H1 (cell line): ENCODE results near the gene PCGF3. TPM values are rescaled to one million over a fixed set of nuclear protein-coding genes. Genes with fewer than 3 reads are reported as not detected.

Source experiments
- CTCF ChIA-PET: fragments of 300-600 bp; sonication (Branson Sonifier 250); formaldehyde crosslinking; loops from one replicate; lab custom pipeline; 2021; ENCODE audit not compliant: partially characterized antibody; lab: Charles Lee
- POLR2A ChIA-PET: fragments of 300-600 bp; sonication (Branson Sonifier 250); formaldehyde crosslinking; loops from one replicate; lab custom pipeline; 2021; ENCODE audit warnings: inconsistent platforms; ENCODE audit not compliant: partially characterized antibody; lab: Charles Lee
- DNase-seq, 2 experiments: peaks; one replicate each; pipeline versions ENCODE4 v3.0.0 to v3.0.0-alpha.2; 2010 to 2022; ENCODE audit warnings: low spot score in 2 of 2, low read depth in 1 of 2, mixed read lengths in 1 of 2
- FAIRE-seq: peaks from 2 replicates; lab custom pipeline; 2011; peaks lifted over from hg19 to GRCh38; lab: Jason Lieb, UNC
- H2AFZ ChIP-seq: 2 replicates; pipeline ENCODE4 v1.8.1; 2012; ENCODE audit warnings: low read length, inconsistent platforms
- H2AK5ac ChIP-seq: 2 replicates; pipeline ENCODE4 v1.6.1; 2013; ENCODE audit warnings: low read depth, low read length
- H2BK120ac ChIP-seq: replicated peaks from 2 replicates; pipeline ENCODE3; 2013; ENCODE audit warnings: low read depth, low read length, inconsistent platforms
- H2BK12ac ChIP-seq: 2 replicates; pipeline ENCODE4 v1.6.1; 2013; ENCODE audit warnings: low read depth, low read length
- H2BK15ac ChIP-seq: 2 replicates; pipeline ENCODE4 v1.6.1; 2013; ENCODE audit warnings: low read length
- H2BK20ac ChIP-seq: 2 replicates; pipeline ENCODE4 v1.6.1; 2013; ENCODE audit warnings: low read length
- H2BK5ac ChIP-seq: 2 replicates; pipeline ENCODE4 v1.6.1; 2013; ENCODE audit warnings: low read depth, low read length
- H3K14ac ChIP-seq: 2 replicates; pipeline ENCODE4 v1.6.1; 2013; ENCODE audit warnings: inconsistent platforms; ENCODE audit not compliant: insufficient read length
- H3K18ac ChIP-seq: 2 replicates; pipeline ENCODE4 v1.6.1; 2013; ENCODE audit warnings: low read length; ENCODE audit errors: extremely low read depth
- H3K23ac ChIP-seq: 2 replicates; pipeline ENCODE4 v1.6.1; 2013; ENCODE audit warnings: inconsistent platforms; ENCODE audit not compliant: insufficient read length
- H3K23me2 ChIP-seq: 2 replicates; pipeline ENCODE4 v1.6.1; 2013; ENCODE audit warnings: low read depth, low read length
- H3K27ac ChIP-seq: 2 replicates; pipeline ENCODE4 v1.6.1; 2011; ENCODE audit warnings: low read depth, low read length, inconsistent platforms
- H3K27me3 ChIP-seq, 4 experiments: replicated peaks in 1 of 4; 1 replicate in 1 of 4; 2 replicates in 3 of 4; pipeline versions ENCODE4 v1.6.1 to v1.8.1; 2011 to 2013; ENCODE audit warnings: low read length in 3 of 4, mild to moderate bottlenecking in 3 of 4, inconsistent platforms in 2 of 4, mixed read lengths in 2 of 4, moderate library complexity in 1 of 4; ENCODE audit not compliant: control insufficient read depth in 3 of 4, insufficient read depth in 3 of 4; ENCODE audit errors: extremely low read depth in 1 of 4
- H3K36me3 ChIP-seq, 4 experiments: 2 replicates each; pipeline versions ENCODE4 v1.6.1 to v1.8.1; 2011 to 2013; ENCODE audit warnings: mild to moderate bottlenecking in 4 of 4, low read length in 3 of 4, moderate library complexity in 2 of 4, control low read depth in 1 of 4, inconsistent platforms in 1 of 4; ENCODE audit not compliant: insufficient read depth in 4 of 4, control insufficient read depth in 2 of 4
- H3K4ac ChIP-seq: replicated peaks from 2 replicates; pipeline ENCODE3; 2013; ENCODE audit warnings: low read length, low read depth, mixed read lengths, inconsistent platforms; ENCODE audit not compliant: insufficient read length
- H3K4me1 ChIP-seq, 4 experiments: replicated peaks in 1 of 4; 1 replicate in 1 of 4; 2 replicates in 3 of 4; pipeline versions ENCODE4 v1.6.1 to v1.8.1; 2011 to 2013; ENCODE audit warnings: low read length in 3 of 4, inconsistent platforms in 2 of 4, mixed read lengths in 1 of 4; ENCODE audit not compliant: insufficient read depth in 4 of 4, control insufficient read depth in 3 of 4
- H3K4me2 ChIP-seq, 2 experiments: 2 replicates each; pipeline versions ENCODE4 v1.6.1 to v1.8.1; 2011 to 2013; ENCODE audit warnings: low read depth in 2 of 2, low read length in 2 of 2, control low read depth in 1 of 2, inconsistent platforms in 1 of 2, mild to moderate bottlenecking in 1 of 2; ENCODE audit not compliant: insufficient read depth in 1 of 2
- H3K4me3 ChIP-seq, 4 experiments: fragments of 200-600, 300-600 bp in 1 of 4; sonication (generic), shearing (Covaris generic), sonication (Bioruptor Twin) in 1 of 4; 2 replicates each; pipeline versions ENCODE4 v1.5.1 to v1.8.1; 2011 to 2016; ENCODE audit warnings: low read length in 4 of 4, low read depth in 3 of 4, control low read depth in 2 of 4, inconsistent platforms in 2 of 4, mild to moderate bottlenecking in 2 of 4, mixed read lengths in 1 of 4, moderate library complexity in 1 of 4; ENCODE audit not compliant: insufficient read depth in 2 of 4; ENCODE audit errors: extremely low read depth in 1 of 4
- H3K56ac ChIP-seq: replicated peaks from 2 replicates; pipeline ENCODE3; 2013; ENCODE audit warnings: low read depth, mild to moderate bottlenecking, mixed read lengths, low read length, inconsistent platforms; ENCODE audit not compliant: insufficient read length
- H3K79me1 ChIP-seq: 2 replicates; pipeline ENCODE4 v1.6.1; 2013; ENCODE audit warnings: low read depth, low read length, control low read depth
- H3K79me2 ChIP-seq, 2 experiments: 2 replicates each; pipeline versions ENCODE4 v1.6.1 to v1.8.1; 2012 to 2013; ENCODE audit warnings: low read length in 2 of 2, mild to moderate bottlenecking in 2 of 2, inconsistent platforms in 1 of 2; ENCODE audit not compliant: insufficient read depth in 2 of 2, control insufficient read depth in 1 of 2
- H3K9ac ChIP-seq, 4 experiments: replicated peaks in 1 of 4; 1 replicate in 1 of 4; 2 replicates in 3 of 4; pipeline versions ENCODE4 v1.6.1 to v1.8.1; 2011 to 2013; ENCODE audit warnings: low read depth in 3 of 4, low read length in 3 of 4, control low read depth in 2 of 4, mild to moderate bottlenecking in 2 of 4, moderate library complexity in 2 of 4, inconsistent platforms in 1 of 4; ENCODE audit errors: extremely low read depth in 1 of 4
- H3K9me3 ChIP-seq, 2 experiments: 2 replicates each; pipeline versions ENCODE4 v1.6.1 to v1.8.1; 2012 to 2013; ENCODE audit warnings: mild to moderate bottlenecking in 2 of 2, moderate library complexity in 2 of 2, control low read depth in 1 of 2, inconsistent platforms in 1 of 2, low read depth in 1 of 2, low read length in 1 of 2, mixed read lengths in 1 of 2; ENCODE audit not compliant: insufficient read depth in 2 of 2
- H4K20me1 ChIP-seq, 2 experiments: replicated peaks in 1 of 2; 2 replicates each; pipeline versions ENCODE3 to v1.8.1; 2011 to 2013; ENCODE audit warnings: inconsistent platforms in 2 of 2, low read length in 2 of 2, mild to moderate bottlenecking in 1 of 2; ENCODE audit not compliant: insufficient read depth in 2 of 2, control insufficient read depth in 1 of 2
- H4K5ac ChIP-seq: 2 replicates; pipeline ENCODE4 v1.6.1; 2013; ENCODE audit warnings: low read length, low read depth, mixed read lengths, inconsistent platforms; ENCODE audit not compliant: insufficient read length
- H4K8ac ChIP-seq: 2 replicates; pipeline ENCODE4 v1.8.0; 2013; ENCODE audit warnings: mild to moderate bottlenecking, moderate library complexity, low read length, inconsistent platforms; ENCODE audit not compliant: insufficient read depth; ENCODE audit errors: extremely low read depth
- H4K91ac ChIP-seq: replicated peaks from 2 replicates; pipeline ENCODE3; 2013; ENCODE audit warnings: low read length, mixed read lengths, inconsistent platforms; ENCODE audit not compliant: insufficient read length
- ASH2L ChIP-seq: fragments of 200-600, 300-600 bp; sonication (generic); IDR thresholded peaks from one replicate; pipeline ENCODE4 v1.7.1; 2017; ENCODE audit warnings: low read length
- ATF2 ChIP-seq: IDR thresholded peaks from 2 replicates; pipeline ENCODE4 v1.6.1; 2012; ENCODE audit warnings: low read length, inconsistent platforms
- CTBP2 ChIP-seq: IDR thresholded peaks from 2 replicates; pipeline ENCODE4 v1.7.0; 2011; ENCODE audit warnings: borderline replicate concordance, mild to moderate bottlenecking, moderate library complexity, mixed read lengths, low read length; ENCODE audit not compliant: insufficient read depth, insufficient read length
- EGR1 ChIP-seq: IDR thresholded peaks from 2 replicates; pipeline ENCODE4 v1.6.1; 2011; ENCODE audit warnings: low read depth, low read length, borderline replicate concordance
- GTF2F1 ChIP-seq: IDR thresholded peaks from 2 replicates; pipeline ENCODE4 v1.6.1; 2012; ENCODE audit warnings: low read depth, low read length, improper control_type of control experiment, borderline replicate concordance
- JUND ChIP-seq: IDR thresholded peaks from 2 replicates; pipeline ENCODE4 v1.6.1; 2011; ENCODE audit warnings: mild to moderate bottlenecking, improper control_type of control experiment, low read length
- MAFK ChIP-seq: IDR thresholded peaks from 2 replicates; pipeline ENCODE4 v1.6.1; 2012; ENCODE audit warnings: low read depth, mild to moderate bottlenecking, improper control_type of control experiment, low read length
- MAX ChIP-seq: IDR thresholded peaks from 2 replicates; pipeline ENCODE4 v1.6.1; 2012; ENCODE audit warnings: inconsistent platforms
- NANOG ChIP-seq: IDR thresholded peaks from 2 replicates; pipeline ENCODE4 v1.6.1; 2011; ENCODE audit warnings: low read length, low read depth, mild to moderate bottlenecking, inconsistent platforms; ENCODE audit not compliant: insufficient read depth, poor library complexity, severe bottlenecking
- RXRA ChIP-seq: IDR thresholded peaks from 2 replicates; pipeline ENCODE4 v1.6.1; 2011; ENCODE audit warnings: low read depth, mild to moderate bottlenecking, low read length, moderate library complexity; ENCODE audit not compliant: insufficient read depth
- WGBS, 2 experiments: shearing (Covaris generic) in 1 of 2; methylation state at CpG; one replicate each; pipeline versions ENCODE4 v1.1.6 to v1.1.7; 2013 to 2015; ENCODE audit warnings: low lambda C conversion rate in 2 of 2, mixed read lengths in 2 of 2, inconsistent platforms in 1 of 2, low coverage in 1 of 2, missing lambda C conversion rate in 1 of 2; ENCODE audit not compliant: insufficient replicate concordance in 2 of 2, insufficient coverage in 1 of 2, insufficient read length in 1 of 2; ENCODE audit errors: extremely low coverage in 1 of 2, missing lambda C conversion rate in 1 of 2; 5-methylcytosine and 5-hydroxymethylcytosine counted together
- polyA plus RNA-seq, 7 experiments: library from polyadenylated mRNA; depleted of rRNA in 3 of 7; stranded (reverse) in 5 of 7; unstranded in 2 of 7; fragments of >200 nt in 5 of 7; fragments of 200-250 nt in 2 of 7; gene quantifications; 1 replicate in 5 of 7; 2 replicates in 1 of 7; 4 replicates in 1 of 7; pipeline versions ENCODE4 v1.2.1 to v1.2.3, GENCODE V29; 2011 to 2013; ENCODE audit warnings: missing spikeins in 2 of 7, mixed read lengths in 2 of 7
- total RNA-seq: library from RNA; stranded (reverse); fragmentation: NEBNext Ultra II Directional; extraction: Animal tissue kit (Norgen Biotek cat#: 25700); gene quantifications from 2 replicates; pipeline ENCODE4 v1.2.1, GENCODE V29; 2021

Gene PCGF3
- total and polyA plus RNA-seq, 2 of the 8 experiments (the other 6 are each of a cell fraction or from before 2014, with no cell fraction given), result 52.7 to 52.9 TPM

DNA sequence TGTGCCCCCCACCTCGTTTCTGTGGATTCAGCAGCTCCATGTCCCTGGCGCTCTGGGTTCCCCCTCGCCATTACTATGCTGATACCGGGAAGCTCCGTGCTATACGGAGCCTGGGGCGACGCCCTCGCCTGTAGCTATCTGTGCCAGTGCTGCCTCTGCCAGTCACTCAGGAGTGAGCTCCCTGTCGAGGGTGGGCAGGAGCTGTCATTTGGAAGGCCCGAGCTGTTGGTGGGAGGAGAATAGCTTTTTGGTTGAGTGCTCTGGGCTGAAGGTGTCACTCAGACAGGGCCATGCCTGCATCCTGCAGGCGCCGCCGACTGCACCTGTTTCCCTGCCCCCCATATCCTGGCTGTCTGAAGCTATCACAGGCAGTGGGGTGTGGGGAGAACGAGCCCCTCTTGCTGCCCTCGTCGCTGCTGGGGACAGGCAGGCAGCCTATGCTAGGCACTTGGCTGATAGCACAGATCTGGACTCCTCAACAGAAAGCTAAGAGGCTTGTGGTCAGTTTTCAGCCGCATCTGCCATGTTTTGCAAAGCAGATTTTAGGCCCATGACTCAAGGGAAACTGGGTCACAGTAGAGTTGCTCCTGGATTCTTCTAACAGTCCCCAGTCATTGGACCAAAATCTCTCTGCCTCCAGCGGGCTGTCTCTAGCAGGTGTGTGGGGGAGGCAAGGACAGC lies 88.4 kb downstream of the PCGF3 start:
- Histone ChIP-seq H2AK5ac (0 out of 2 replicates have a peak overlapping the region, but pooled peaks have one; percentile 1), H3K79me1 (no peaks in the 10 kb centered on the region), H2BK12ac (no peak overlapping the region), H3K27me3 (peaks cover 19 to 65% (median 53%) of the 10 kb centered on the region in 4 experiments), H3K9ac (no peak overlapping the region), H3K36me3 (no peaks in the 10 kb centered on the region), H4K20me1 (peaks cover 4 to 8% of the 10 kb centered on the region in 2 experiments), H3K27ac (no peak overlapping the region), H2BK20ac (no peak overlapping the region), H4K5ac (no peak overlapping the region), H2BK5ac (no peak overlapping the region), H3K4me3 (no peak overlapping the region), H3K18ac (no peak overlapping the region), H2BK120ac (no peak overlapping the region), H3K4me2 (no peak overlapping the region; a peak in 1 of 4 replicates), H3K56ac (no peak overlapping the region), H4K91ac (no peak overlapping the region), H2BK15ac (no peak overlapping the region), H4K8ac (no peak overlapping the region), H3K14ac (no peak overlapping the region), H3K9me3 (no peaks in the 10 kb centered on the region), H2AFZ (no peak overlapping the region), H3K4ac (no peak overlapping the region), H3K23ac (no peak overlapping the region), H3K79me2 (no peaks in the 10 kb centered on the region), H3K23me2 (peaks cover 5% of the 10 kb centered on the region; the same call in 1 of the 2 replicates), H3K4me1 (peaks cover 5 to 38% (median 21%) of the 10 kb centered on the region in 4 experiments)
- ChIA-PET CTCF (interaction anchor here (0.8 to 3.7 kb wide), 11 partner anchors 11 to 140 kb away, joined by 3 to 17 read pairs (median 3); no protein-coding TSS in a partner anchor), POLR2A (interaction anchor here (0.6 to 2.5 kb wide), 5 partner anchors 9 to 580 kb away, joined by 3 to 14 read pairs (median 4); no protein-coding TSS in a partner anchor)
- FAIRE-seq (no peak), DNase-seq (no peak)
- 76% methylated on average over 19 of the region's 19 CpGs; no CpG with 5 or more reads in 1 of the 2 experiments for WGBS, 2 experiments
- TF ChIP-seq GTF2F1, result no peak
- no peak for TF ChIP-seq MAX
- TF ChIP-seq NANOG, result no peak
- TF ChIP-seq RXRA, result no peak
- TF ChIP-seq JUND, result no peak
- no peak for TF ChIP-seq CTBP2
- TF ChIP-seq ATF2, result no peak
- TF ChIP-seq MAFK, result no peak
- no peak for TF ChIP-seq ASH2L
- no peak for TF ChIP-seq EGR1
